ENCODE data around the gene WSB1.

WSB1 gene

DNA sequence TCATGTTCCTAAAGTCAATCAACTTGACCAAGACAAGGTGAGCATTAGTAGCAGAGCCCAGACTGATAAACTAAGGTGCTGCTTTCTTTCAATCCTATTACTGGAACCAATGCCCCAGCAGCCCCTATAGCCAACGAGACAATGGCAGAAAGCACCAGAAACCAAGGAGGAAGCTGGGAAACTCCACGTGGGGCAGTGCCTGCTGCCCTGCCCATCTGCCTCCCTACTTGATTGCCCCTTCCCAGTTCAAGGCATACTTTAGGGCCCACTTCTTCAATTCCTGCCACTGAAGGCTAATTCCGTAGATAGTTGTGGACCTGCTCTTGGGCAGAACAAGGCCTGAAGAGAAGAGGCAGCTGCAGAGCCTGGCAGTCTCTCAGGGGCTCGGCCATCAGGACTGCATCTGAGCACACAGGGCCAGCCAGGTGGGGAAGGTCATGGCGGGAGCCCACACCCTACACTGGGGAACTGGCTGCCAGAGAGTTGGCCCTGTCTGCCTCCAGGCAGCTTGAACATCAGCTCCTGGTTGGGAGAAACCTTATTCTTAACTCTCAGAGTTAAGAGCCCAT is 30.9 kb downstream of the WSB1 start:
- H3K27ac ChIP-seq (ENCODE audit: low read length) = no peak overlapping the region
- H3K79me2 ChIP-seq (ENCODE audit: insufficient read depth, low read length) = no peaks in the 10 kb centered on the region

DNA sequence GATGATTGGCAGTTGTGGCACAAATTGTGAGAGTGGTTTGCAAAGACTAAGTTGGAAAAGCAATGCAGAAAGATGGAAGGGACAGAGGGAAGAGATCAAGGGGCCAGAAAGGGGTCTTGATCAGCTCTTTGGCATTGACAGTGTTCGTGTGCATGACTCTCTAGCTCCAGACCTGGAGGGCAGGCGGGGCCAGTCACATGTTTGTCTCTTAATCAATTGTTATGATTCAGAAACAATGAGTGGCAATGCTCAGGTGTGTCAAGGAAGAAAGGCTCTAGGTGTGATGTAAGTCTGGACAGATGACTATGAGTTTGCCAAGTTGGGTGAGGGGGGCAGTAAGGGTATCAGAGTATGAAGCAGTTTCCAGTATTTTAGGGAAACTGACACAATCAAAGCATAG is 32.1 kb downstream of the WSB1 start:
- no peak for ATAC-seq (ENCODE audit: insufficient read depth, low read depth)
- H3K27ac ChIP-seq (ENCODE audit: low read length) = no peak overlapping the region
- no peaks in the 10 kb centered on the region for H3K9me3 ChIP-seq (ENCODE audit: insufficient read depth, low read length, severe bottlenecking)
- H3K9ac ChIP-seq (ENCODE audit: low read depth, low read length) = no peak overlapping the region
- H3K4me2 ChIP-seq (ENCODE audit: insufficient read depth, low read length) = no peak overlapping the region
- no peaks in the 10 kb centered on the region for H3K36me3 ChIP-seq (ENCODE audit: insufficient read depth, low read length)
- no peak overlapping the region for H3K4me3 ChIP-seq (ENCODE audit: low read depth in 1 of 2, low read length in 2 of 2)
- H2AFZ ChIP-seq (ENCODE audit: low read depth, low read length) = no peak overlapping the region
- H3K27me3 ChIP-seq (ENCODE audit: insufficient read depth, low read length, poor library complexity) = no peaks in the 10 kb centered on the region
- H4K20me1 ChIP-seq (ENCODE audit: insufficient read depth, low read length) = no peaks in the 10 kb centered on the region
- no peak for DNase-seq
- no peaks in the 10 kb centered on the region for H3K4me1 ChIP-seq (ENCODE audit: insufficient read depth, low read length)
- TF ChIP-seq EZH2 (IDR thresholded peaks at IDR 0.05; ENCODE audit: borderline replicate concordance, low read depth, low read length, severe bottlenecking) (no peak), CTCF (IDR thresholded peaks at IDR 0.05; ENCODE audit: borderline replicate concordance, extremely low read depth, low read length, poor library complexity, severe bottlenecking) (no peak)
- H3K79me2 ChIP-seq (ENCODE audit: insufficient read depth, low read length) = no peaks in the 10 kb centered on the region

More for the DNA sequence above, 30.9 kb downstream of the WSB1 start:
- H3K27me3 ChIP-seq (ENCODE audit: insufficient read depth, low read length, poor library complexity) = no peaks in the 10 kb centered on the region
- H3K4me1 ChIP-seq (ENCODE audit: insufficient read depth, low read length) = no peaks in the 10 kb centered on the region
- no peak overlapping the region for H3K9ac ChIP-seq (ENCODE audit: low read depth, low read length)
- no peak overlapping the region for H3K4me2 ChIP-seq (ENCODE audit: insufficient read depth, low read length)
- no peaks in the 10 kb centered on the region for H3K9me3 ChIP-seq (ENCODE audit: insufficient read depth, low read length, severe bottlenecking)
- H4K20me1 ChIP-seq (ENCODE audit: insufficient read depth, low read length) = no peaks in the 10 kb centered on the region
- ATAC-seq (ENCODE audit: insufficient read depth, low read depth) (no peak), DNase-seq (no peak)
- no peak for TF ChIP-seq EZH2 (IDR thresholded peaks at IDR 0.05; ENCODE audit: borderline replicate concordance, low read depth, low read length, severe bottlenecking)
- TF ChIP-seq CTCF (IDR thresholded peaks at IDR 0.05; ENCODE audit: borderline replicate concordance, extremely low read depth, low read length, poor library complexity, severe bottlenecking) = no peak
- no peak overlapping the region for H2AFZ ChIP-seq (ENCODE audit: low read depth, low read length)
- H3K4me3 ChIP-seq (ENCODE audit: low read depth in 1 of 2, low read length in 2 of 2) = no peak overlapping the region
- no peaks in the 10 kb centered on the region for H3K36me3 ChIP-seq (ENCODE audit: insufficient read depth, low read length)

DNA sequence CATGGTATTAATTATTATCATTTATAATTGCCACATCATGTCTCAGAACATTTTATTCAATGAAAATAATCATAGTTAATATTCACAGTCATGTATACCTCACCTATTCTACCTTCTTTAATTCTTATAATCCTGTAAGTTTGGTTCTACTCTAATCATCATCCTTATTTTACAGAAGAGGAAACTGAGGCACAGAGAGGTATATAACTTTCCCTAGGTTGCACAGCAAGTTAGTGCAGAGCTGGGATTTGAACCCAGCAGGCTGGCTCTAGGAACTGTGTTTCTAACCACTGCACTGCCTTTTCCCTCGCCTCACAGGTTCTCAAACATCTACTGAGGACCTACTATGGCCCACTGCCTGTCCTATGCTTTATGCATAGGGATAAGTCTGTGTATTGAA is 32.7 kb downstream of the WSB1 start:
- TF ChIP-seq CTCF (IDR thresholded peaks at IDR 0.05; ENCODE audit: borderline replicate concordance, extremely low read depth, low read length, poor library complexity, severe bottlenecking) (no peak), EZH2 (IDR thresholded peaks at IDR 0.05; ENCODE audit: borderline replicate concordance, low read depth, low read length, severe bottlenecking) (no peak)
- DNase-seq (no peak), ATAC-seq (ENCODE audit: insufficient read depth, low read depth) (no peak)
- Histone ChIP-seq H3K79me2 (ENCODE audit: insufficient read depth, low read length) (no peaks in the 10 kb centered on the region), H3K4me3 (ENCODE audit: low read depth in 1 of 2, low read length in 2 of 2) (no peak overlapping the region), H3K27me3 (ENCODE audit: insufficient read depth, low read length, poor library complexity) (no peaks in the 10 kb centered on the region), H2AFZ (ENCODE audit: low read depth, low read length) (no peak overlapping the region), H3K9ac (ENCODE audit: low read depth, low read length) (no peak overlapping the region), H3K4me1 (ENCODE audit: insufficient read depth, low read length) (peaks cover 4% of the 10 kb centered on the region), H3K4me2 (ENCODE audit: insufficient read depth, low read length) (no peak overlapping the region), H4K20me1 (ENCODE audit: insufficient read depth, low read length) (no peaks in the 10 kb centered on the region), H3K27ac (ENCODE audit: low read length) (no peak overlapping the region), H3K36me3 (ENCODE audit: insufficient read depth, low read length) (no peaks in the 10 kb centered on the region), H3K9me3 (ENCODE audit: insufficient read depth, low read length, severe bottlenecking) (no peaks in the 10 kb centered on the region)

DNA sequence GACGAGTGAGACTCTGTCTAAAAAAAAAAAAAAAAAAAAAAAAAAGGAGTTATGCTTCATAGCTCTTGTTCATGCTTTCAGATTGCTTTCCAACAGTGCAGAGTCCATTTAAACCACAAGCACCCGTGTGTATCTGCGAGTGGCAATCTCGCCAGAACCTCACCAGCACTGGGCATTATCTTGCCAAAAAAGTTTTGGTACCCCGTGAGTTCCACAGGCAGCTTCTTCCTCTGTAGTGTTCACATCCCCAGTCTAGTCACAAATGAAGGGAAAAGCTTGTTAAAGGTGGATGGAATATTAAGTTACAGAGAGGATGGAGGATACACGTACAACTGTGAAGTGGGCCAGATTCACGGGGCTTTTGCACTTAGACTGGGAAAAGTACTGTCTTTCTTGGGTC is 33.5 kb downstream of the WSB1 start:
- peaks cover 12% of the 10 kb centered on the region for H3K4me1 ChIP-seq (ENCODE audit: insufficient read depth, low read length)
- H2AFZ ChIP-seq (ENCODE audit: low read depth, low read length) = no peak overlapping the region

More for the DNA sequence above, 33.5 kb downstream of the WSB1 start:
- no peak overlapping the region for H3K4me3 ChIP-seq (ENCODE audit: low read depth in 1 of 2, low read length in 2 of 2)
- H3K9ac ChIP-seq (ENCODE audit: low read depth, low read length) = no peak overlapping the region
- no peaks in the 10 kb centered on the region for H3K36me3 ChIP-seq (ENCODE audit: insufficient read depth, low read length)
- no peak overlapping the region for H3K4me2 ChIP-seq (ENCODE audit: insufficient read depth, low read length)
- H3K79me2 ChIP-seq (ENCODE audit: insufficient read depth, low read length) = no peaks in the 10 kb centered on the region
- ATAC-seq (ENCODE audit: insufficient read depth, low read depth) (no peak), DNase-seq (no peak)
- no peaks in the 10 kb centered on the region for H4K20me1 ChIP-seq (ENCODE audit: insufficient read depth, low read length)
- no peaks in the 10 kb centered on the region for H3K9me3 ChIP-seq (ENCODE audit: insufficient read depth, low read length, severe bottlenecking)
- H3K27ac ChIP-seq (ENCODE audit: low read length) = no peak overlapping the region
- H3K27me3 ChIP-seq (ENCODE audit: insufficient read depth, low read length, poor library complexity) = no peaks in the 10 kb centered on the region
- no peak for TF ChIP-seq EZH2 (IDR thresholded peaks at IDR 0.05; ENCODE audit: borderline replicate concordance, low read depth, low read length, severe bottlenecking)
- TF ChIP-seq CTCF (IDR thresholded peaks at IDR 0.05; ENCODE audit: borderline replicate concordance, extremely low read depth, low read length, poor library complexity, severe bottlenecking) = no peak

All from DND-41 (cell line).